ENCODE measurements around the gene DLK1. TPM values are rescaled to one million over a fixed set of nuclear protein-coding genes. Genes with fewer than 3 reads are reported as not detected.

Gene DLK1
- total and polyA plus RNA-seq, 11 donors, result 1.4 to 52.4 (median 9.3) TPM

- DNase-seq, result no peak
Measured at GRCh38 chr14:100701314-100701713, 25.4 kb upstream of the DLK1 start.

DNA sequence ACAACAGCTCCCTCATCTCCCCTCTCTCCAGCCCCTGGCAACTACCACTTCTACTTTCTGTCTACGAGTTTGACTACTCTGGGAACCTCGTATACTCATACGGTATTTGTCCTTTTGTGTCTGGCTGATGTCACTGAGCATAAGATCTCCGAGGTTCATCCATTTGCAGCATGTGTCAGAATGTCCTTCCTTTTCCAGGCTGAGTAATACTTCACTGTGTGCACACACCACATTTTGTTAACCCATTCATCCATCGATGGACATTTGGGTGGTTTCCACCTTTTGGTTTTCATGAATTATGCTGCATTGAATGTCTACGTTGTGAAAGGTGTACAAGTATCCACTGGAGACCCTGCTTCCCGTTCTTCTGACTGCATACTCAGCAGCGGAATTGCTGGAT is 24.1 kb upstream of the DLK1 start:
- no peak overlapping the region for H3K27ac ChIP-seq
- no peak overlapping the region for H3K4me3 ChIP-seq
- 86 to 90% (median 88%) methylated on average over 8 of the region's 8 CpGs for WGBS, 4 donors
- H3K36me3 ChIP-seq, result no peaks in the 10 kb centered on the region
- TF ChIP-seq, protein P1, sequence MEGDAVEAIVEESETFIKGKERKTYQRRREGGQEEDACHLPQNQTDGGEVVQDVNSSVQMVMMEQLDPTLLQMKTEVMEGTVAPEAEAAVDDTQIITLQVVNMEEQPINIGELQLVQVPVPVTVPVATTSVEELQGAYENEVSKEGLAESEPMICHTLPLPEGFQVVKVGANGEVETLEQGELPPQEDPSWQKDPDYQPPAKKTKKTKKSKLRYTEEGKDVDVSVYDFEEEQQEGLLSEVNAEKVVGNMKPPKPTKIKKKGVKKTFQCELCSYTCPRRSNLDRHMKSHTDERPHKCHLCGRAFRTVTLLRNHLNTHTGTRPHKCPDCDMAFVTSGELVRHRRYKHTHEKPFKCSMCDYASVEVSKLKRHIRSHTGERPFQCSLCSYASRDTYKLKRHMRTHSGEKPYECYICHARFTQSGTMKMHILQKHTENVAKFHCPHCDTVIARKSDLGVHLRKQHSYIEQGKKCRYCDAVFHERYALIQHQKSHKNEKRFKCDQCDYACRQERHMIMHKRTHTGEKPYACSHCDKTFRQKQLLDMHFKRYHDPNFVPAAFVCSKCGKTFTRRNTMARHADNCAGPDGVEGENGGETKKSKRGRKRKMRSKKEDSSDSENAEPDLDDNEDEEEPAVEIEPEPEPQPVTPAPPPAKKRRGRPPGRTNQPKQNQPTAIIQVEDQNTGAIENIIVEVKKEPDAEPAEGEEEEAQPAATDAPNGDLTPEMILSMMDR (IDR thresholded peaks at IDR 0.05), result no peak
- no peak for TF ChIP-seq POLR2A (IDR thresholded peaks at IDR 0.05)
- DNase-seq (no peak), ATAC-seq (no peak)
- intact Hi-C loops (cut with DNase I), result loop anchor here in 1 of 10 donors (10.0 kb wide), 1 partner anchor 532 kb away; no protein-coding TSS in a partner anchor
- no peaks in the 10 kb centered on the region for H3K4me1 ChIP-seq
- peaks cover 0 to 38% (median 6%) of the 10 kb centered on the region in 9 donors for H3K27me3 ChIP-seq
- no peaks in the 10 kb centered on the region for H3K9me3 ChIP-seq

More at GRCh38 chr14:100701314-100701713, 25.4 kb upstream of the DLK1 start:
- H3K4me1 ChIP-seq, result no peaks in the 10 kb centered on the region
- TF ChIP-seq, protein P1 (IDR thresholded peaks at IDR 0.05), result no peak
- no peak for TF ChIP-seq POLR2A (IDR thresholded peaks at IDR 0.05)
- H3K27me3 ChIP-seq, result peaks cover 0 to 37% (median 6%) of the 10 kb centered on the region in 9 donors
- intact Hi-C loops (cut with DNase I), result loop anchor here in 1 of 10 donors (10.0 kb wide), 1 partner anchor 533 kb away; no protein-coding TSS in a partner anchor
- no peak for ATAC-seq
- WGBS, 4 donors, result 65 to 78% (median 68%) methylated on average over 6 of the region's 6 CpGs
- no peaks in the 10 kb centered on the region for H3K36me3 ChIP-seq
- no peak overlapping the region for H3K4me3 ChIP-seq
- H3K27ac ChIP-seq, result no peak overlapping the region
- no peaks in the 10 kb centered on the region for H3K9me3 ChIP-seq

DNA sequence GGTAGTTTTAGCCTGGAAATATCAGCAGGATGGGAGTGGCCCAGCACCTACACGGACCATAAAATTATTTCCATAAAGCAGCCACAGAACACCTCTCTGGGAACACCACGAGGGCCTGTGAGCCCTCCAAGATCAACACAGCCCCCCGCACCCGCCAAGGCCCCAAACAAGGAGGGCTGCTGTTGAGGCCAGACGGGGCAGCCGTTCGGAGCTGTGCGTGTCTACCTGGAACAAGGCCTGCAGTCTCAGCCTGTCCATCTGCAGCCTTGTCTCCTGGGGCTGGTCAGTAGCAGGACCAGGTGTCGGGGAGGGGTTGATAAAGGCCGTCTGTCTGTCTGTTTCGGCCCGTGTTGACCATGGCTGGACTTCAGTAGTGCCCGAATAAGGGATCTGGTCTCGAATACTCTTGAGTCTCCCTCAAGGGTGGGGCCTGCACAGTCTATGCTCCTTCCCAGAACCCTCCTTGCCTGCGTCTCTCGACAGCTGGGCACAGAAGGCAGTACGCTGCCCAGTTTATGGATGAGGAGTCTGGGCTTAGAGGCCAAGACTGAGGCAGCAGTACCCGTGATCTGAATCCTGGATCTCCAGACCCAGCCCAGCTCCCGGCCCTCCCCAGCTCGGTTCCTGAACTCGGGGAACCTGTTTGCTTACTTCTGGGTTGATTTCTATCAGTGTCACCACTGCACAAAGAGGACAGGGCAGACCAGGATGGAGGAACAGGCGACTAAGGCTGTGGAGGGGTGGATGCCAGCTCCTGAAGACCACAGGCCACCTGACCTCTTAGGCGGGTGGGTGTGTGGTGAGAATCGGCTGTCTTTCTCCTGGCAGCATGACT is 23.1 kb upstream of the DLK1 start:
- TF ChIP-seq, protein P1 (IDR thresholded peaks at IDR 0.05), result no peak
- no peak for TF ChIP-seq POLR2A (IDR thresholded peaks at IDR 0.05)
- peak in 3 of 4 donors; percentile 23 to 62 (median 28) for ATAC-seq
- Histone ChIP-seq H3K27me3 (peaks cover 0 to 40% (median 11%) of the 10 kb centered on the region in 9 donors), H3K27ac (no peak overlapping the region), H3K36me3 (no peaks in the 10 kb centered on the region), H3K4me3 (no peak overlapping the region), H3K9me3 (no peaks in the 10 kb centered on the region), H3K4me1 (peaks cover 0 to 1% (median 0%) of the 10 kb centered on the region in 12 donors)
- intact Hi-C loops (cut with DNase I), result loop anchor here in 1 of 10 donors (10.0 kb wide), 1 partner anchor 531 kb away; no protein-coding TSS in a partner anchor
- 74 to 82% (median 81%) methylated on average over 19 to 24 of the region's 24 CpGs for WGBS, 4 donors
- peak in 1 of 5 donors; percentile 44 for DNase-seq

DNA sequence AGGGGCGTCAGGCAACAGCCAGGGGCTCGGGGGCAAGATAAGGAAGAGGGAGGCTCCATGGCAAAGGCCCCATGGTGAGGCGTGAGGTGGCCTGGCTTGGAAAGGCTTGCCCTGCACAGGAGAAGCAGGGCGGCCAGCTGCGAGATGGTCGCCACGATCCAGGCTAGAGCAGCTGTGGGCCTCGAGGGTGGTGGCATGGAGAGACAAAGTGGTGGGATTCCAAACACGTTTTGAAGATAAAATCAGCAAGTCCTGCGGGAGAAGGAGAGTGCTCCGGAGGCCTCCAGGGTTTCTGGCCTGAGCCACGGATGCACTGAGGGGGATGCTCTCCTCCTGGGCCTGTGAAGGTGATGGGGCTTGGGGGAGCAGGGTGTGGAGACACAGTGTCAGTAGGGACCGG is 20.5 kb upstream of the DLK1 start:
- TF ChIP-seq, protein P1 (IDR thresholded peaks at IDR 0.05), result no peak
- TF ChIP-seq POLR2A (IDR thresholded peaks at IDR 0.05), result no peak
- peaks cover 0 to 22% (median 6%) of the 10 kb centered on the region in 12 donors for H3K4me1 ChIP-seq
- H3K36me3 ChIP-seq, result no peaks in the 10 kb centered on the region
- DNase-seq, result no peak
- H3K27ac ChIP-seq, result no peak overlapping the region
- no peak for ATAC-seq
- no peak overlapping the region for H3K4me3 ChIP-seq
- intact Hi-C loops (cut with DNase I), result loop anchor here in 1 of 10 donors (10.0 kb wide), 1 partner anchor 529 kb away; no protein-coding TSS in a partner anchor
- H3K27me3 ChIP-seq, result peaks cover 0 to 57% (median 17%) of the 10 kb centered on the region in 9 donors
- no peaks in the 10 kb centered on the region for H3K9me3 ChIP-seq
- 50 to 55% (median 54%) methylated on average over 13 of the region's 13 CpGs for WGBS, 4 donors

All from heart left ventricle (tissue), 16 donors.